GM06990 (cell line): Measurements from ENCODE around the gene PRPH2.

Experiments used
- DNase-seq: peaks from one replicate; pipeline ENCODE4 v3.0.0-alpha.2; 2011; ENCODE audit not compliant: insufficient read length; ENCODE audit errors: extremely low read depth
- H3K27me3 ChIP-seq: replicated peaks from 2 replicates; pipeline ENCODE4 v1.6.0; 2011; ENCODE audit warnings: low read length; ENCODE audit not compliant: control insufficient read depth, insufficient read depth
- H3K36me3 ChIP-seq: 2 replicates; pipeline ENCODE4 v1.5.1; 2011; ENCODE audit warnings: low read length; ENCODE audit not compliant: control insufficient read depth, insufficient read depth
- H3K4me3 ChIP-seq: replicated peaks from 2 replicates; pipeline ENCODE4 v1.5.1; 2011; ENCODE audit warnings: low read depth, mild to moderate bottlenecking, control low read depth, low read length
- CTCF ChIP-seq: IDR thresholded peaks from 2 replicates; pipeline ENCODE4 v1.5.1; 2011; ENCODE audit warnings: low read length, control low read depth, mild to moderate bottlenecking, inconsistent platforms; ENCODE audit not compliant: insufficient read depth, poor library complexity, severe bottlenecking

The PRPH2 gene

GRCh38 chr6:42726026-42726425, 3.6 kb upstream of the PRPH2 start:
- H3K4me3 ChIP-seq = no peak overlapping the region
- TF ChIP-seq CTCF = no peak
- DNase-seq = no peak
- no peaks in the 10 kb centered on the region; the same call in 1 of the 2 replicates for H3K27me3 ChIP-seq
- no peaks in the 10 kb centered on the region for H3K36me3 ChIP-seq

GRCh38 chr6:42724825-42725224, 2.4 kb upstream of the PRPH2 start:
- no peak for TF ChIP-seq CTCF
- no peak for DNase-seq
- Histone ChIP-seq H3K4me3 (no peak overlapping the region), H3K36me3 (no peaks in the 10 kb centered on the region), H3K27me3 (no peaks in the 10 kb centered on the region; the same call in 1 of the 2 replicates)

GRCh38 chr6:42720739-42721138, 1.7 kb downstream of the PRPH2 start:
- Histone ChIP-seq H3K27me3 (no peaks in the 10 kb centered on the region; the same call in 1 of the 2 replicates), H3K36me3 (no peaks in the 10 kb centered on the region), H3K4me3 (no peak overlapping the region)
- TF ChIP-seq CTCF = no peak
- no peak for DNase-seq

GRCh38 chr6:42715871-42716270, 6.5 kb downstream of the PRPH2 start:
- TF ChIP-seq CTCF = no peak
- no peaks in the 10 kb centered on the region for H3K36me3 ChIP-seq
- no peak for DNase-seq
- no peaks in the 10 kb centered on the region for H3K27me3 ChIP-seq
- H3K4me3 ChIP-seq = no peak overlapping the region

DNA sequence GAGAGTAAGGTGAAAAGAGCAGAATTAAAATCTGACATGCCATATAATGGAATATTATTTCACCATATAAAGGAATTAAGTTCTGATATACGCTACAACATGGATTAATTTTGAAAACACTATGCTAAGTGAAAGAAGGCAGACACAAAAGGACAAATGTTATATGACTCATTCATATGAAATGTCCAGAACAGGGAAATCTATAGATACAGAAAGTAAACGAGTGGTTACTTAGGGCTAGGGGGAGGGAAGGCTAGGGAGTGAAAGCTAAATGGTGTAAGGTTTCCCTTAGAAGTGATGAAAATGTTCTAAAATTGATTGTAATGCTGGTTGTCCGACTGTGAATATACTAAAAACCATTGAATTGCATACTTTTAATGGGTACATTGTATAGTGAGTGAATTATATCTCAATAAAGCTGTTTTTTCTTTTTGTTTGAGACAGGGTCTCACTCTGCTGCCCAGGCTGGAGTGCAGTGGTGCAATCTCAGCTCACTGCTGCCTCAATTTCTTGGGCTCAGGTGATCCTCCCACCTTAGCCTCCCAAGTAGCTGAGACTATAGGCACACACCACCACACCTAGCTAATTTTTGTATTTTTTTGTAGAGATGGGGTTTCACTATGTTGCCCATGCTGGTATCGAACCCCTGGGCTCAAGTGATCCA, 8.2 kb downstream of the PRPH2 start:
- H3K4me3 ChIP-seq = no peak overlapping the region
- H3K27me3 ChIP-seq = no peaks in the 10 kb centered on the region
- no peak for DNase-seq
- no peak for TF ChIP-seq CTCF
- no peaks in the 10 kb centered on the region for H3K36me3 ChIP-seq

GRCh38 chr6:42711930-42712329, 10.5 kb downstream of the PRPH2 start:
- no peak for TF ChIP-seq CTCF
- H3K27me3 ChIP-seq = no peaks in the 10 kb centered on the region
- no peak overlapping the region for H3K4me3 ChIP-seq
- no peak for DNase-seq
- H3K36me3 ChIP-seq = no peaks in the 10 kb centered on the region
